Stimulated activated CD8-positive, alpha-beta memory T cell treated with anti-CD3 and anti-CD28 coated beads, Interleukin-4, amount 100 ng/mL, for 1 hour (primary cell): ENCODE results near the gene PCYT1A.
"Not testable (repeated sequence)": the region's sequence is repeated elsewhere in the genome, so short reads cannot be mapped to it uniquely, and the experiment has no call there.

Experiments used
- DNase-seq, 2 donors: peaks; one replicate each; pipeline ENCODE4 v3.0.0-alpha.2; 2020; ENCODE audit warnings: low read depth in 2 of 2, low spot score in 1 of 2

The PCYT1A gene

GRCh38 chr3:196193736-196194541 is 93.6 kb downstream of the PCYT1A start:
- no peak for DNase-seq

GRCh38 chr3:196193133-196193735 is 94.3 kb downstream of the PCYT1A start:
- DNase-seq, result no peak

GRCh38 chr3:196192524-196193051 is 94.9 kb downstream of the PCYT1A start:
- no peak for DNase-seq

- peak in 1 of 2 donors; percentile 11 for DNase-seq
Measured at GRCh38 chr3:196192036-196192523, 95.4 kb downstream of the PCYT1A start.

GRCh38 chr3:196189566-196190347 is 97.8 kb downstream of the PCYT1A start:
- DNase-seq, result no peak

- no peak for DNase-seq
Measured at GRCh38 chr3:196186651-196187573, 100.6 kb downstream of the PCYT1A start.

GRCh38 chr3:196184881-196185280 is 102.6 kb downstream of the PCYT1A start:
- DNase-seq, result no peak

GRCh38 chr3:196184169-196184432 is 103.4 kb downstream of the PCYT1A start:
- DNase-seq, result not testable (repeated sequence)

GRCh38 chr3:196181127-196181546 is 106.4 kb downstream of the PCYT1A start:
- DNase-seq, result no peak

- DNase-seq, result no peak
Measured at GRCh38 chr3:196180346-196180745, 107.2 kb downstream of the PCYT1A start.
